Spleen (tissue), 11 donors: ENCODE measurements around the gene EPSTI1. TPM values are rescaled to one million over a fixed set of nuclear protein-coding genes. Genes with fewer than 3 reads are reported as not detected.

Experiments used
- DNase-seq: peaks from one replicate; pipeline ENCODE4 v3.0.0-alpha.2; 2020
- H3K27ac ChIP-seq, 8 donors: fragments of 200-600 bp; sonication (generic) in 7 of 8; 1 replicate in 4 of 8; 2 replicates in 4 of 8; pipeline versions ENCODE4 v1.5.0 to v1.8.0; 2016 to 2021; ENCODE audit warnings: inconsistent platforms in 4 of 8, mild to moderate bottlenecking in 4 of 8, moderate library complexity in 1 of 8
- H3K27me3 ChIP-seq, 7 donors: fragments of 200-600 bp; sonication (generic) in 6 of 7; replicated peaks in 1 of 7; 1 replicate in 4 of 7; 2 replicates in 3 of 7; pipeline versions ENCODE4 v1.5.0 to v1.8.0; 2016 to 2021; ENCODE audit warnings: inconsistent platforms in 3 of 7, mild to moderate bottlenecking in 1 of 7
- H3K36me3 ChIP-seq, 6 donors: fragments of 200-600 bp; sonication (generic) in 5 of 6; 1 replicate in 4 of 6; 2 replicates in 2 of 6; pipeline versions ENCODE4 v1.5.0 to v1.8.0; 2016 to 2021; ENCODE audit warnings: inconsistent platforms in 2 of 6
- H3K4me1 ChIP-seq, 6 donors: fragments of 200-600 bp; sonication (generic) in 5 of 6; 1 replicate in 3 of 6; 2 replicates in 3 of 6; pipeline versions ENCODE4 v1.5.0 to v1.8.0; 2016 to 2021; ENCODE audit warnings: inconsistent platforms in 3 of 6
- H3K4me3 ChIP-seq, 8 donors: fragments of 200-600 bp; sonication (generic) in 7 of 8; 1 replicate in 4 of 8; 2 replicates in 4 of 8; pipeline versions ENCODE4 v1.5.0 to v1.8.0; 2016 to 2021; ENCODE audit warnings: inconsistent platforms in 4 of 8, mild to moderate bottlenecking in 4 of 8, moderate library complexity in 2 of 8
- H3K9me3 ChIP-seq, 8 donors: fragments of 200-600 bp; sonication (generic) in 7 of 8; 1 replicate in 4 of 8; 2 replicates in 4 of 8; pipeline versions ENCODE4 v1.5.0 to v1.8.0; 2016 to 2021; ENCODE audit warnings: inconsistent platforms in 4 of 8
- CTCF ChIP-seq, 11 experiments: fragments of 200-600 bp in 7 of 11; fragments of 450-650 bp in 4 of 11; sonication (generic) in 4 of 11; IDR thresholded peaks in 8 of 11; conservative IDR thresholded peaks in 3 of 11; 1 replicate in 7 of 11; 2 replicates in 4 of 11; pipeline versions ENCODE4 v1.4.0 to v1.8.0; 2016 to 2021; ENCODE audit warnings: antibody characterized with exemption in 11 of 11, inconsistent platforms in 4 of 11, mild to moderate bottlenecking in 1 of 11
- POLR2A ChIP-seq, 3 donors: fragments of 450-650 bp; IDR thresholded peaks; one replicate each; pipeline ENCODE4 v1.5.1; 2017; ENCODE audit warnings: antibody characterized with exemption in 3 of 3, mild to moderate bottlenecking in 1 of 3
- POLR2AphosphoS5 ChIP-seq, 3 donors: sonication (generic); formaldehyde crosslinking; IDR thresholded peaks; one replicate each; pipeline ENCODE4 v1.5.1; 2017; ENCODE audit warnings: antibody characterized with exemption in 3 of 3
- WGBS, 5 donors: extraction: QIAGEN DNeasy Blood & Tissue Kit in 3 of 5; methylation state at CpG; one replicate each; pipeline versions ENCODE4 v1.1.5 to v1.1.7; 2013 to 2018; 5-methylcytosine and 5-hydroxymethylcytosine counted together
- intact Hi-C: fragments of 100-400 bp; cut with DNase I; formaldehyde crosslinking; loops from one replicate; pipeline ENCODE4 v1.15.0; 2023; ENCODE audit warnings: low total_unique reads
- polyA plus RNA-seq, 3 donors: library from polyadenylated mRNA; stranded (reverse); fragments of 200-250 nt; gene quantifications; one replicate each; pipeline ENCODE4 v1.2.1, GENCODE V29; 2013
- total RNA-seq, 7 donors: library from RNA; depleted of rRNA in 3 of 7; stranded (reverse); fragments of >200 nt in 3 of 7; fragmentation: NEBNext Ultra II Directional in 4 of 7; extraction: Animal tissue kit (Norgen Biotek cat#: 25700) in 4 of 7; gene quantifications; one replicate each; pipeline versions ENCODE4 v1.1.0 to v1.2.1, GENCODE V29; 2016 to 2021
- donor health status: healthy with polysubstance abuse.
- donor health status: DM: no; HTN: no; CAD: no; lungs with moderate emphysema.
- donor health status: DM: no; HTN: no; CAD: no.
- donor health status: Bipolar disorder and iron deficiency.
- donor health status: healthy.
- donor health status: DM: no; HTN: no; CAD: no.
- donor health status: DM: yes; HTN: yes; CAD: no.

Gene EPSTI1
- total and polyA plus RNA-seq, 10 donors: 9.9 to 50.2 (median 20.1) TPM

- WGBS, 5 donors: 51 to 67% (median 56%) methylated on average over 3 of the region's 3 CpGs
- intact Hi-C loops: no loop called here
- no peak overlapping the region for H3K4me3 ChIP-seq
Measured at GRCh38 chr13:42847891-42848663, 144.0 kb downstream of the EPSTI1 start.

GRCh38 chr13:42836930-42837690, 154.9 kb downstream of the EPSTI1 start:
- intact Hi-C loops: no loop called here
- H3K9me3 ChIP-seq: no peaks in the 10 kb centered on the region
- DNase-seq: no peak
- H3K36me3 ChIP-seq: no peaks in the 10 kb centered on the region
- WGBS, 5 donors: 57 to 72% (median 70%) methylated on average over 10 of the region's 10 CpGs
- no peak overlapping the region for H3K4me3 ChIP-seq
- TF ChIP-seq CTCF (IDR thresholded peaks at IDR 0.05 in 8 of 11, conservative IDR thresholded peaks at IDR 0.05 in 3 of 11): no peak
- TF ChIP-seq POLR2A (IDR thresholded peaks at IDR 0.05): no peak
- TF ChIP-seq POLR2AphosphoS5 (IDR thresholded peaks at IDR 0.05): no peak
- H3K4me1 ChIP-seq: no peaks in the 10 kb centered on the region
- no peak overlapping the region for H3K27ac ChIP-seq
- no peaks in the 10 kb centered on the region for H3K27me3 ChIP-seq

More at GRCh38 chr13:42847891-42848663, 144.0 kb downstream of the EPSTI1 start:
- Histone ChIP-seq H3K4me1 (no peaks in the 10 kb centered on the region), H3K27me3 (peaks cover 0 to 7% (median 0%) of the 10 kb centered on the region in 7 donors), H3K36me3 (no peaks in the 10 kb centered on the region), H3K27ac (no peak overlapping the region), H3K9me3 (no peaks in the 10 kb centered on the region)
- DNase-seq: no peak
- no peak for TF ChIP-seq CTCF (IDR thresholded peaks at IDR 0.05 in 8 of 11, conservative IDR thresholded peaks at IDR 0.05 in 3 of 11)
- no peak for TF ChIP-seq POLR2AphosphoS5 (IDR thresholded peaks at IDR 0.05)
- no peak for TF ChIP-seq POLR2A (IDR thresholded peaks at IDR 0.05)

Other genes with a start within 250 kb of the EPSTI1 start
- not detected for gene FAM216B, start 210.7 kb downstream of the EPSTI1 start, total RNA-seq
- gene FAM216B, start 210.7 kb downstream of the EPSTI1 start, polyA plus RNA-seq: under 1 TPM; 0.04 to 0.16 (median 0.15) TPM
- 10 to 100 TPM in 4 of 7 donors, 1 to 10 TPM in 3; 6.7 to 13.9 (median 10.4) TPM for gene DNAJC15, start 31.3 kb upstream of the EPSTI1 start, total RNA-seq
- gene DNAJC15, start 31.3 kb upstream of the EPSTI1 start, polyA plus RNA-seq: 10 to 100 TPM; 11.4 to 17.4 (median 12.2) TPM